Neural cell (in vitro differentiated cells): ENCODE measurements around the gene TSPAN32.

ENCODE experiments used
- CTCF ChIP-seq: fragments of 450-650 bp; IDR thresholded peaks from 2 replicates; pipeline ENCODE4 v1.5.1; 2014; ENCODE audit warnings: antibody characterized with exemption, mild to moderate bottlenecking, moderate library complexity; ENCODE audit not compliant: poor library complexity, severe bottlenecking
- MXI1 ChIP-seq: fragments of 450-650 bp; conservative IDR thresholded peaks from 2 replicates; pipeline ENCODE4 v1.6.1; 2014; ENCODE audit warnings: antibody characterized with exemption, mild to moderate bottlenecking; ENCODE audit not compliant: poor library complexity, severe bottlenecking
- POLR2AphosphoS5 ChIP-seq: IDR thresholded peaks from 2 replicates; pipeline ENCODE4 v1.6.1; 2012

- TF ChIP-seq POLR2AphosphoS5 (no peak), MXI1 (no peak), CTCF (no peak)
These were observed 11.4 kb upstream of the TSPAN32 start for GRCh38 chr11:2290351-2290841.
